Measurements from ENCODE around the gene SPG11.
A peak's percentile ranks its signal among the peaks of the same experiment; 100 is the strongest.

GRCh38 chr15:44663410-44664308 lies at the start of gene SPG11:
- TF ChIP-seq HNRNPLL (IDR thresholded peaks at IDR 0.05; ENCODE audit: low read depth, low read length, poor library complexity, severe bottlenecking), result peak; percentile 86
- 0 out of 2 replicates have a peak, but pooled peaks have one; percentile 13 for TF ChIP-seq NFE2 (CRISPR knock-in tag; IDR thresholded peaks at IDR 0.05)
- peak; percentile 99 for TF ChIP-seq CTCF (CRISPR knock-in tag; IDR thresholded peaks at IDR 0.05)
